GM18951 (cell line): ENCODE data around the gene KRTAP5-8.
"Not testable (repeated sequence)": the region's sequence is repeated elsewhere in the genome, so short reads cannot be mapped to it uniquely, and the experiment has no call there.

Source experiments
- POLR2A ChIP-seq: IDR thresholded peaks from 4 replicates; pipeline ENCODE4 v1.6.1; 2011; ENCODE audit warnings: mild to moderate bottlenecking; ENCODE audit not compliant: insufficient read length, insufficient read depth; ENCODE audit errors: extremely low read depth
- in situ Hi-C: fragments of 300-500 bp; cut with MboI; formaldehyde crosslinking; loops from one replicate; pipeline ENCODE4 v1.12.0; 2022; ENCODE audit warnings: low sequenced_read_pairs, mixed read lengths, inconsistent platforms; ENCODE audit not compliant: unreplicated experiment

The KRTAP5-8 gene

GRCh38 chr11:71537977-71538665 is at the start of gene KRTAP5-8:
Gene KRTAP5-8, plus strand, starts transcription at chr11:71538025. Its CDS starts 31 bp downstream, at chr11:71538056.
- in situ Hi-C loops = not testable (repeated sequence)

- in situ Hi-C loops = no loop called here
- no peak for TF ChIP-seq POLR2A
Measured at GRCh38 chr11:71488681-71489270, 49.0 kb upstream of the KRTAP5-8 start.

- TF ChIP-seq POLR2A = no peak
- in situ Hi-C loops = no loop called here
Measured at GRCh38 chr11:71489311-71490043, 48.3 kb upstream of the KRTAP5-8 start.

GRCh38 chr11:71490044-71490730 is 47.6 kb upstream of the KRTAP5-8 start:
- TF ChIP-seq POLR2A = no peak
- in situ Hi-C loops = no loop called here

- in situ Hi-C loops = no loop called here
- no peak for TF ChIP-seq POLR2A
Measured at GRCh38 chr11:71490731-71491390, 47.0 kb upstream of the KRTAP5-8 start.

- in situ Hi-C loops = no loop called here
- no peak for TF ChIP-seq POLR2A
Measured at GRCh38 chr11:71491531-71491930, 46.3 kb upstream of the KRTAP5-8 start.

- no peak for TF ChIP-seq POLR2A
- in situ Hi-C loops = no loop called here
Measured at GRCh38 chr11:71491940-71492339, 45.9 kb upstream of the KRTAP5-8 start.

- in situ Hi-C loops = no loop called here
- no peak for TF ChIP-seq POLR2A
Measured at GRCh38 chr11:71495286-71496230, 42.3 kb upstream of the KRTAP5-8 start.

GRCh38 chr11:71496421-71496820 is 41.4 kb upstream of the KRTAP5-8 start:
- in situ Hi-C loops = no loop called here
- no peak for TF ChIP-seq POLR2A

GRCh38 chr11:71498091-71498490 is 39.7 kb upstream of the KRTAP5-8 start:
- in situ Hi-C loops = no loop called here
- TF ChIP-seq POLR2A = no peak

GRCh38 chr11:71499125-71499524 is 38.7 kb upstream of the KRTAP5-8 start:
- TF ChIP-seq POLR2A = no peak
- in situ Hi-C loops = no loop called here

- in situ Hi-C loops = no loop called here
- TF ChIP-seq POLR2A = no peak
Measured at GRCh38 chr11:71499546-71499945, 38.3 kb upstream of the KRTAP5-8 start.
